Mononuclear cell (primary cell): Measurements from ENCODE around the gene RNF182. TPM values are rescaled to one million over a fixed set of nuclear protein-coding genes. Genes with fewer than 3 reads are reported as not detected.
"Not testable (repeated sequence)": the region's sequence is repeated elsewhere in the genome, so short reads cannot be mapped to it uniquely, and the experiment has no call there.

Experiments used
- H3K27me3 ChIP-seq: 2 replicates; pipeline ENCODE4 v1.6.0; 2011; ENCODE audit warnings: low read length, control low read depth; ENCODE audit not compliant: insufficient read depth
- H3K4me1 ChIP-seq: 2 replicates; pipeline ENCODE4 v1.5.1; 2011; ENCODE audit warnings: mild to moderate bottlenecking, low read length, control low read depth; ENCODE audit not compliant: insufficient read depth
- H3K4me3 ChIP-seq: 2 replicates; pipeline ENCODE4 v1.5.1; 2011; ENCODE audit warnings: mild to moderate bottlenecking, low read length, moderate library complexity
- H3K9me3 ChIP-seq: 2 replicates; pipeline ENCODE4 v1.5.1; 2011; ENCODE audit warnings: low read depth, mild to moderate bottlenecking, control low read depth, low read length
- total RNA-seq: library from RNA; depleted of rRNA; stranded (reverse); fragments of >200 nt; gene quantifications from one replicate; pipeline ENCODE4 v1.2.3, GENCODE V29; 2012

Gene RNF182
- not detected for total RNA-seq

GRCh38 chr6:13924949-13925881 is at the start of gene RNF182:
Gene RNF182 (plus strand): TSS chr6:13924952. CDS start chr6:13977120, 52,168 bp downstream.
- Histone ChIP-seq H3K27me3 (peaks cover 89% of the 10 kb centered on the region), H3K4me3 (no peak within 1 kb of the TSS), H3K4me1 (peaks cover 16% of the 10 kb centered on the region), H3K9me3 (peaks cover 10% of the 10 kb centered on the region)

GRCh38 chr6:13877051-13877450 is 47.7 kb upstream of the RNF182 start:
- no peaks in the 10 kb centered on the region for H3K9me3 ChIP-seq
- H3K4me1 ChIP-seq, result peaks cover 20% of the 10 kb centered on the region

GRCh38 chr6:13880061-13880663 is 44.6 kb upstream of the RNF182 start:
- H3K27me3 ChIP-seq, H3K4me1 ChIP-seq, H3K9me3 ChIP-seq: not testable (repeated sequence)

More at GRCh38 chr6:13877051-13877450, 47.7 kb upstream of the RNF182 start:
- Histone ChIP-seq H3K27me3 (no peaks in the 10 kb centered on the region), H3K4me3 (no peak overlapping the region)

GRCh38 chr6:13881621-13882165 is 43.1 kb upstream of the RNF182 start:
- Histone ChIP-seq H3K27me3 (no peaks in the 10 kb centered on the region), H3K9me3 (no peaks in the 10 kb centered on the region), H3K4me3 (no peak overlapping the region), H3K4me1 (no peaks in the 10 kb centered on the region)

More at GRCh38 chr6:13880061-13880663, 44.6 kb upstream of the RNF182 start:
- not testable (repeated sequence) for H3K4me3 ChIP-seq

- Histone ChIP-seq H3K9me3 (no peaks in the 10 kb centered on the region), H3K4me1 (no peaks in the 10 kb centered on the region), H3K27me3 (no peaks in the 10 kb centered on the region), H3K4me3 (no peak overlapping the region)
Observed at GRCh38 chr6:13883966-13884365, 40.8 kb upstream of the RNF182 start.

- Histone ChIP-seq H3K9me3 (no peaks in the 10 kb centered on the region), H3K4me3 (no peak overlapping the region), H3K4me1 (no peaks in the 10 kb centered on the region), H3K27me3 (no peaks in the 10 kb centered on the region)
Observed at GRCh38 chr6:13884397-13884796, 40.4 kb upstream of the RNF182 start.

GRCh38 chr6:13885601-13886000 is 39.2 kb upstream of the RNF182 start:
- Histone ChIP-seq H3K27me3 (no peaks in the 10 kb centered on the region), H3K4me1 (no peaks in the 10 kb centered on the region), H3K9me3 (no peaks in the 10 kb centered on the region), H3K4me3 (no peak overlapping the region)

- Histone ChIP-seq H3K4me3 (no peak overlapping the region), H3K4me1 (no peaks in the 10 kb centered on the region), H3K27me3 (no peaks in the 10 kb centered on the region), H3K9me3 (no peaks in the 10 kb centered on the region)
Observed at GRCh38 chr6:13886949-13887348, 37.8 kb upstream of the RNF182 start.

GRCh38 chr6:13892017-13892645 is 32.6 kb upstream of the RNF182 start:
- Histone ChIP-seq H3K4me3 (no peak overlapping the region), H3K4me1 (no peaks in the 10 kb centered on the region), H3K9me3 (no peaks in the 10 kb centered on the region), H3K27me3 (no peaks in the 10 kb centered on the region)

- Histone ChIP-seq H3K4me1 (no peaks in the 10 kb centered on the region), H3K4me3 (no peak overlapping the region), H3K27me3 (peaks cover 19% of the 10 kb centered on the region), H3K9me3 (no peaks in the 10 kb centered on the region)
Observed at GRCh38 chr6:13902922-13903321, 21.8 kb upstream of the RNF182 start.

GRCh38 chr6:13903364-13903763 is 21.4 kb upstream of the RNF182 start:
- H3K4me1 ChIP-seq, result no peaks in the 10 kb centered on the region
- H3K27me3 ChIP-seq, result peaks cover 18% of the 10 kb centered on the region
- H3K4me3 ChIP-seq, result no peak overlapping the region
- no peaks in the 10 kb centered on the region for H3K9me3 ChIP-seq

GRCh38 chr6:13907001-13907350 is 17.8 kb upstream of the RNF182 start:
- no peaks in the 10 kb centered on the region for H3K4me1 ChIP-seq
- no peaks in the 10 kb centered on the region for H3K9me3 ChIP-seq
- H3K4me3 ChIP-seq, result no peak overlapping the region
- peaks cover 12% of the 10 kb centered on the region for H3K27me3 ChIP-seq

GRCh38 chr6:13907614-13908215 is 17.0 kb upstream of the RNF182 start:
- Histone ChIP-seq H3K27me3 (peaks cover 12% of the 10 kb centered on the region), H3K4me1 (no peaks in the 10 kb centered on the region), H3K9me3 (no peaks in the 10 kb centered on the region), H3K4me3 (no peak overlapping the region)

- Histone ChIP-seq H3K4me1 (no peaks in the 10 kb centered on the region), H3K9me3 (no peaks in the 10 kb centered on the region), H3K27me3 (peaks cover 7% of the 10 kb centered on the region), H3K4me3 (no peak overlapping the region)
Observed at GRCh38 chr6:13908955-13909381, 15.8 kb upstream of the RNF182 start.

GRCh38 chr6:13910443-13910842 is 14.3 kb upstream of the RNF182 start:
- no peaks in the 10 kb centered on the region for H3K9me3 ChIP-seq
- H3K27me3 ChIP-seq, result no peaks in the 10 kb centered on the region
- H3K4me1 ChIP-seq, result no peaks in the 10 kb centered on the region
- H3K4me3 ChIP-seq, result no peak overlapping the region
